HG03432 (cell line): ENCODE measurements around the gene RASGRP4.
"Not testable (repeated sequence)": the region's sequence is repeated elsewhere in the genome, so short reads cannot be mapped to it uniquely, and the experiment has no call there.

Experiments used
- ATAC-seq: cut with Tn5 transposase; IDR thresholded peaks from one replicate; pipeline ENCODE4 v1.9.1; 2021; ENCODE audit warnings: mild to moderate bottlenecking, moderate library complexity; ENCODE audit not compliant: unreplicated experiment

Gene RASGRP4

GRCh38 chr19:38448225-38448624 lies 22.2 kb upstream of the RASGRP4 start:
- no peak for ATAC-seq

- no peak for ATAC-seq
These were observed 19.3 kb upstream of the RASGRP4 start for GRCh38 chr19:38445362-38445761.

- ATAC-seq: no peak
These were observed 18.0 kb upstream of the RASGRP4 start for GRCh38 chr19:38444026-38444425.

GRCh38 chr19:38443458-38443999 lies 17.5 kb upstream of the RASGRP4 start:
- ATAC-seq: no peak

- no peak for ATAC-seq
These were observed 16.7 kb upstream of the RASGRP4 start for GRCh38 chr19:38442736-38443135.

- no peak for ATAC-seq
These were observed 15.8 kb upstream of the RASGRP4 start for GRCh38 chr19:38441657-38442348.

GRCh38 chr19:38440592-38440991 lies 14.6 kb upstream of the RASGRP4 start:
- no peak for ATAC-seq

- ATAC-seq: no peak
These were observed 11.9 kb upstream of the RASGRP4 start for GRCh38 chr19:38437917-38438316.

GRCh38 chr19:38437295-38437694 lies 11.3 kb upstream of the RASGRP4 start:
- no peak for ATAC-seq

- no peak for ATAC-seq
These were observed 8.6 kb upstream of the RASGRP4 start for GRCh38 chr19:38434549-38435051.

- no peak for ATAC-seq
These were observed 7.3 kb upstream of the RASGRP4 start, which contains the start of gene RYR1 for GRCh38 chr19:38433268-38433733. Gene RYR1, plus strand, starts transcription at chr19:38433691. Its CDS starts 139 bp downstream, at chr19:38433830.

- ATAC-seq: no peak
These were observed 4.9 kb upstream of the RASGRP4 start for GRCh38 chr19:38430931-38431330.

GRCh38 chr19:38429811-38430156 lies 3.8 kb upstream of the RASGRP4 start:
- ATAC-seq: no peak

GRCh38 chr19:38429055-38429810 lies 3.2 kb upstream of the RASGRP4 start:
- ATAC-seq: no peak

- ATAC-seq: not testable (repeated sequence)
These were observed 1.1 kb upstream of the RASGRP4 start for GRCh38 chr19:38427035-38427677.

GRCh38 chr19:38425222-38425809 lies 703 bp downstream of the RASGRP4 start:
- no peak for ATAC-seq

GRCh38 chr19:38424272-38424671 lies 1.7 kb downstream of the RASGRP4 start:
- ATAC-seq: no peak

- ATAC-seq: no peak
These were observed 3.6 kb downstream of the RASGRP4 start for GRCh38 chr19:38422438-38422837.

GRCh38 chr19:38421856-38422255 lies 4.2 kb downstream of the RASGRP4 start:
- no peak for ATAC-seq

GRCh38 chr19:38420935-38421334 lies 5.1 kb downstream of the RASGRP4 start:
- no peak for ATAC-seq
